Skeletal muscle cell (primary cell): Measurements from ENCODE around the gene L3MBTL4.
"Not testable (repeated sequence)": the region's sequence is repeated elsewhere in the genome, so short reads cannot be mapped to it uniquely, and the experiment has no call there.

Source experiments
- DNase-seq: peaks from one replicate; pipeline ENCODE4 v3.0.0-alpha.2; 2010; ENCODE audit warnings: low read depth
- H3K4me3 ChIP-seq: 2 replicates; pipeline ENCODE4 v1.5.1; 2011; ENCODE audit warnings: low read depth, mild to moderate bottlenecking, control low read depth, low read length, moderate library complexity

Gene L3MBTL4

DNA sequence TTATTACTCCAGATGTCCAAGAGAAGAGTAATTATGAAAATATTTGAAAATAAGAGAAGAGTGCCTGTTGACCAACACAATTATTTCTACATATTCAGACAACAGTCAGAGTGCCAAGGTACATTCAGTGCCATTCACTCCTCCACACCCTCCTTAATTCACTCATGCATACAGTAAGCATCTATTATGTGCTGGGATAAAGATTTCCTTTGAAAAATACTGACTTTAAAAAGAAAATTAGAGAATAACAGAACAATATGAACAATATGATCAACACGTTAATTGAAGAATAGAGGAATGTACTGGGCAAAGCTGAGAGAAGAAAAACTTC lies 203.6 kb downstream of the L3MBTL4 start:
- H3K4me3 ChIP-seq = no peak overlapping the region
- DNase-seq = no peak

DNA sequence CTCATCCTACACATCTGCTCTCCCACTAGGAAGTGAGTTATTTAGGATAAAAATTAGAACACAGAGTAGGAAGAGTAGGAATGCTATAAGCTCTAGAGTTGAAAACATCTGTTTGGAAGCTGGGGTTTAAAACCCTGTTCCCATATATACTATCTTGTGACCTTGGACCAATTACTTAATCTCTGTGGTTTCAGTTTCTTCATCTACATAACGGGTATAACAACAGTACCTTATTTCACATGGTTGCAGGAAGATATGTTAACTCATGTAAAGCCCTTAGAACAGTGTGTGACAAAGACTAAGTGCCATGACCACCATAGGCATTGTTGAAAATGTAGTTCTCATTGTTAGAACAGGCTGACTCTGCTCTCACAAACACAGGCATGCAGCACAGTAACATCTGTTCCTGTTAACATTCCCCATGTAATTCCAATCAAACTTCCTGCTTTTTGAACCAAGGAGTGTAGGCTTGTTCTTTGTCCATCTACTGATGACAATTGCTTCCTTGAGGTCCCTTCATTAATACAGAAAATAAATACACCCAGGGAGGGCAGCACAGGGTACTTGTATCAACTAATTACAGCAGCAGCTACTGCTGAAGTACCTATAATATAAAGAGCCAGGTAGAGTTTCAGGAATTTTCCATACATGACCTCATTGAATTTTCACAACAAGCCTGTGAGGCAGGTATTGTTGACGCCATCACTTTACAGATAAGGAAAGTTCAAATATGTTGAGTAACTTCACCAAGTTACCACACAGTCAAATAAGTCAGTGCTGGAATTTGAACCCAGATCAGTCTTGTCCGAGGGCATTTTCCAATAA lies 204.2 kb downstream of the L3MBTL4 start:
- H3K4me3 ChIP-seq = no peak overlapping the region
- no peak for DNase-seq

DNA sequence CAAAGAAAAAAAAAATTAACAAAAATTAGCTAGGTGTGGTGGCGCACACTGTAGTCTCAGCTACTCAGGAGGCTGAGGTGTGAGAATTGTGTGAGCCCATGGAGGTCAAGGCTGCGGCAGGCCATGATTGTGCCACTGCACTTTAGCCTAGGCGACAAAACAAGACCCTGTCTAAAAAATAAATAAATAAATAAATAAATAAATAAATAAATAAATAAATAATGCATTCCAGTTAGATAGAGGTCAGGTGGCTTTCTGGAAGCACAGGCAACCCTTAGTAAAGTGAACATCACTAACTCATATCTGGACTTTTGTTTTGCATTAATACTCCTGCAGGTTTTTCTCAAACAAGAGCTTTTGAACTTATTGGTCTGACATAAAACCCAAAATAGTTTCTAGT lies 206.8 kb downstream of the L3MBTL4 start:
- no peak overlapping the region for H3K4me3 ChIP-seq
- no peak for DNase-seq

DNA sequence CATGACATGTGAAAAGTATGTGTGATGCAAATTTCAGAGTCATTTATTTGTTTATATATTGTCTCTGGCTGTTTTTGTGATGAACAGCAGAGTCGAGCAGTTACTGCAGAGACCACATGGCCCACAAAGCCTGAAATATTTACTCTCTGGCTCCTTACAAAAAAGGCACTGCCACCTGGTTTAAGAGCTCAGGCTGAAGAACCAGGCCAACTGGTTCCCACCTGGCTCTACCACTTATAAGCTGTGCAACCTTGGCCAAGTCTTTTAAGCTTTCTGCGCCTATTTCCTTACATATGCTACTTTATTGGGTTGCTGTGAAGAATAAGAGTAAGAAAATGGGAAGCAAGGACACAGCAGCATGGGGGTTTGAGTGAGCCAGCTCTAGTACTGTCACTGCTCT lies 207.6 kb downstream of the L3MBTL4 start:
- DNase-seq = no peak
- H3K4me3 ChIP-seq = no peak overlapping the region

DNA sequence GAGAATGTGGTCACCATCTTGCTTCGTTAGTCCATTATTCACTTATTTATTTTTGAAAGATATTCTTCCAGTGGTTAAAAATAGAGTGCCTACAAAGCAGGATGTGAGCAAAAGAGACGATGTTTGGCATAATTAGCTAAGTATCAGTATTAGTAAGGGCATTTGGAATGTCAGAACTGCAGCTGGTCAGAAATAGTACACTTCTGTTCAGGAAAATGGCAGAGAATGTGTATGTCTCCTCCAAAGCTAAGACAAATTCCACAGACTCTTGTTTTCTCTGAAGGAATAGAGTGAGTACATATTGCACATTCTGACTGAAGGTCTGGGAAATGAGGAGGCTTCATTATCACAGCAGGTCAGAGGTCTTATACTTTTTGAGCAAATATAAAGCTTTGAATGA lies 209.0 kb downstream of the L3MBTL4 start:
- DNase-seq = no peak
- no peak overlapping the region for H3K4me3 ChIP-seq

DNA sequence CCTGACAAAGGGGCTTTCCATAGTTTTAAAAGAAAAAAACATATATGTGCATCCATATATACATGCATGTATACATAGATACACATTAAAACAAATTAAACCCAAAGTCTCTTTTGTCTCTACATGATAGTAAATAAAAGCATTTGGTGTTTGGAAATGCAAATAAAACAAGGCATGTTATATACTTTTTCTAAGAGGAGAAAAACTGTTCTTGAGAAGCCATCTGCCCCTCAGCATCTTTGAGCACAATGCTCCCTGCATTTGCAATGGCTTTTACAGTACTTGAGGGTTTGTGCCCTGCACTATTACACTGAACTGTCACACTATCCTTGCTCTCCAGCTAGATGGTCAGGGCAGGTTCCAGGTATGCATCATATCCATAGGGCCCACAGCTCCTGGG lies 210.2 kb downstream of the L3MBTL4 start:
- DNase-seq = no peak
- no peak overlapping the region for H3K4me3 ChIP-seq

DNA sequence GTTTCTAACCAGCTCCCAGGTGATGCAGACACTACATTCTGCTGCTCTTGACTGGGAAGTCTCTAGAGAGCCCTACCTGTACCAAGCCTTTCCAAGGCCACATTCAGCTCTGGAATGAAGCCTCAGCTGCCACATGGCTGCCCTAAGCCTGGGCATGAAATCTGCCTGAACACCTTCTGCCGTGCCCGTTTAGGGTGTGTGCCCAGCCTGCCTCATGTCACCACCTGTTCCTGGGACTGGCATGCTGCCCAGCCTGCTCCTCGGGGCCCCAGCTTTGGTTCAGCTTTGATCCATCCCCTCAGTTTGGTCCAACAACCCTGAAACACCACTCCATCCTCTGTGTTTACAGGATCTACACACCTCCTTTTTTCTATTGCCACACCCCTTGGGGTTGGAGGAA lies 210.9 kb downstream of the L3MBTL4 start:
- H3K4me3 ChIP-seq = no peak overlapping the region
- no peak for DNase-seq

DNA sequence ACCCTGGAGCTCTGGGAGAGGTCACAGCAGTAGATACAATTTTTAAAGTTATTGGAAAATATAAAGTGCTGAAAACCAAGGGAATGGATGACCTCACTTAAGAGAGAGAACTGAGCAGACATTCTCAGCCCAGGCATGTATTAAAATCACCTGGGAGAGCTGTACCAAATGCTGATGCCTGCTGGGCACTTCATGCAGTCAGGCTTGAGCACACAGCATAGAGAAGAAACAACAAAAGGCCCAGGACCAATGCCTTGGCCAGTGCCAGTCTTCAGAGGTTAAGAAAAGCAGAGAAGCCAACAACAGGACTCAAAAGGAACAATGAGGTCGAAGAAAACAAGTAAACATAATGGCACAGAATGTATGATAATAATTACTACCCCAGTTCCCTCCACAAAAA lies 211.8 kb downstream of the L3MBTL4 start:
- H3K4me3 ChIP-seq = no peak overlapping the region
- no peak for DNase-seq

DNA sequence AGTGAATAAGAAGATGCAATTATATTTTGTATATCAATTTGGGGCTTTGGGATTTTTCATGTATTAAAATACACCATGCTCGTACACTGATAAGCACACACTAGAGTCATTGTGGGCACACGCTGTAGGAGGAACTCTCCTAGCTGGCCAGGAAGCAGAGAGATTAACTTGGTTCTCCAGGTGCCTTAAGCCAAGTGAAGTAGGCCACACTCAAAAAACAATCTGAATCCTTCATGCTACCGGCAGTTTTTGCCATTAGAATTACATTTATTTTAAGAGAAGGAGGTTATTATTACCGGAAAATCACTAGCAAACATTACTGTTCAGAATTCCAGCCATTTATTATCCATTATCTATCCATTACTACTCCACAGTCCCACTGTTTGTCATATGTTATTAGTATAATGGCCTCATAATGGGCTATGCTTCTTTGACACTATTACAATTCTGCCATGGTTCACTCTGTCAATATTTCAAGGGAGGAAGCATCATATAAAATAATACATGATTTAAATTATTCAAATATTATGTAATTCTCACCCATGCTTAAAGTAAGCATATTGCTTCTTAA lies 214.4 kb downstream of the L3MBTL4 start:
- DNase-seq = no peak
- H3K4me3 ChIP-seq = no peak overlapping the region

DNA sequence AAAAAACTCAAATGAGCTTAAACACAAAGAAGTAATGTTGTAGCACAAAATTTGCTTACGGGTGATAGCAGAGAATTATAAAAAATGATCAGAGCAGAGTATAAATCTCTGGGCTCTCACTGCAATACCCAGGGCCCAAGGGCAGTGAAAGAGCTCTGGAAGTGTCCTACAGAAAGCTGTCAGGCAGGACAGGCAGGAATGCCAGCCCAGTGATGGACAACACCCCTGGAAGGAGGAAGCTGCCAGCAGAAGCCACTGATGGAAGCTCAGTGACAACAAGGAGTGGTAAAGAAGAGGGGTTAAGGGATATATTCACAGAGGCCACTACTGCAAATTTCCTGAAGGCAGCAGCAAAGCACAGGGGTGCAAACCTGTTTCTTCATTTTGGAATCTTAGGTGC lies 214.9 kb downstream of the L3MBTL4 start:
- no peak for DNase-seq
- no peak overlapping the region for H3K4me3 ChIP-seq

DNA sequence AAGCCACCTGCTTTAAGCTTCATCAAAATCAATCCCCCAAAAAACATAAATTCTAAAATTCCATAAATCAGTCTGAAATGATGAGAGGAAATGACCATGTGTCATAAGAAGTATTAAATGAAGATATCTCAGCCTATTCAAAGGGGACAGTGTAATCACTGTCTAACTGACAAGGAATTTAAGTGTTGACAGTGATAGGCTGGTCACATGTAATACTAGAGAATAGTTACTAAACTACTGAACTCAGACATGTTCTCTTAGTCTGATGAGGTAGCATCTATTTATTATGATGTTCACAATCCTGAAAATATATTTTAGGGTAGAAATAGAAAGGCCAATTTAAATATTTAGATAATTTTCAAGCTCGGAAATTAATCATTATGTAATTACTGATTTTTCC lies 216.1 kb downstream of the L3MBTL4 start:
- H3K4me3 ChIP-seq = no peak overlapping the region
- no peak for DNase-seq

DNA sequence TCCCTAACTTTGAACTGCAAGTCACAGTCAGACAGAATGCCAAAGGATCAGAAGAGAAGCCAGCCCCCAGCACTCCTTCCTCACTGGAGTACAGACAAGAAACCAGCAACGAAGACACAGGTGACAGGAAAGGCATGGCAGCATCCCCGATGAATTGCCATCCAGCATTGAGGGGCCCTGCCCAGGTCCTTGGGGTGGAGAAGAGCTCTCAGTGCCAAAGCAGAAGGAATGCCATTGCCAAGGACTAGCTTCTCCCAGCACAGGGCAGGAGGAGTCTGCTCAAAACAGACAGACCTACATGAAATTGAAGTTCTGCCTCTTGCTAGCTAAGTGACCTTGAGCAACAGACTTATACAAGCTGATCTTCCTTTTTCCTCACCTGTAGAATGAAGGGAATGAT lies 220.1 kb downstream of the L3MBTL4 start:
- no peak overlapping the region for H3K4me3 ChIP-seq

DNA sequence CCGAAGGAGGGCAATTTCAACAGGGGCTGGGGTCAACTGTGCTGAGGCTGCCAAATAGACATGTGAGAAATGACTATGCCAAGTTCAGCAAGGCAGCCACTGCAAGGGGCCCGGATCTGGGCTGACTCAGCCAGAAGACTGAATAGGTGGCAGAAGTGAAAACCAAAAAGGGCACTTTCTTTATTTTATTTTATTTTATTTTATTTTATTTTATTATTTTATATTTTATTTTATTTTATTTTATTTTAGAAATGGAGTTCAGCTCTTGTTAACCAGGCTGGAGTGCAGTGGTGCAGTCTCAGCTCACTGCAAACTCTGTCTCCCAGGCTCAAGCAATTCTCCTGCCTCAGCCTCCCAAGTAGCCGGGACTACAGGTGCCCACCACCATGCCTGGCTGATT lies 228.9 kb downstream of the L3MBTL4 start:
- not testable (repeated sequence) for H3K4me3 ChIP-seq

More for the DNA sequence above, 220.1 kb downstream of the L3MBTL4 start:
- no peak for DNase-seq

DNA sequence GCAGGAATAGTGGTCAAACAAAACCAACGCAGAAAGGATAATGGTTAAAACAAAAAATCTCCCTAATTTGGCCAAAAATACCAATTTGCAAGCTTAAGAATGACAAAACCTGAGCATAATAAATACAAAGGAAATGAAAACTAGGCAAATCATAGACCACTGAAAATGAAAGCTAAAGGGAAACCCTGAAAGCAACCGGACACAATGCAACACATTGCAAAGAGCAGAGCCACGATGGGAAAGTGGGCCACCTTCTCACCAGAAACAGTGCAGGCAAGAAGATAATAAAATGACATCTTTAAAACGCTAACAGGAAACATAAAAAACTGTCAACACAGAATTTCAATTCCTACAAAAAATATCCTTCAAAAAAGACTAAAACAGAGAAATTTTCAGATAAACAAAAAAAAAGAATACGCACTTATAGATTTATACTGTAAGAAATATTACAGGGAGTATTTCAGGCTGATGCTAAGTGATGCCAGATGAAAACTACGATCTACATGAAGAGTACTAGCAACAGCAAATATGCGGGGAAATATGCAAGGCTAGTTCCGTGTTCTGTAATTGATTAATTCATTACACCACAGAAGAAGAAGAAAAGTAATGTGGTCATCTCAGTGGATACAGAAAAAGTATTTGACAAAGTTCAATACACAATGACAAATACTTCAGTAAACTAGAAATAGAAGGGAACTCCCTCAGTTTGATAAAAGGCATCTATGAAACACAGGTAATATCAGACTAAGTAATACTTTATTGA lies 239.5 kb downstream of the L3MBTL4 start:
- DNase-seq = no peak
- H3K4me3 ChIP-seq = no peak overlapping the region

More for the DNA sequence above, 228.9 kb downstream of the L3MBTL4 start:
- not testable (repeated sequence) for DNase-seq

DNA sequence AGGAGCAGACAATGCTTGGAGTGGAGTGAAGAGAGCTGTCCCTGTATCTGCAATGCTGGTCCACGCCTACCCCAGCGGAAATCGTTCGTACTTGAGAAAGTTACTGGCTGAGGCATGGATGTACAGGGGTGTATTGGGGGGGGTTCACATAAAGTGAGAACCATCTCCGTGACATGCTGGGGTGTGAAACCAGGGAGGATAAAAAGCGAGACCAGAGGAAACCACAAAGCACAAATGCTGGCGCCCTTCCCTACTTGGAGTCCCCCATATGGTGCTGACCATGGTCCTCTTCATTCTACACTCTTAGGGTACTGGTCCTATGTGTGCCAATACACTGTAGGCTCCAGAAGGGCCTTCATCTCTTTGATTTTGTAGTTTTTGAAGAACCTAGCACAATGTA lies 244.1 kb downstream of the L3MBTL4 start:
- H3K4me3 ChIP-seq = no peak overlapping the region
- DNase-seq = no peak

DNA sequence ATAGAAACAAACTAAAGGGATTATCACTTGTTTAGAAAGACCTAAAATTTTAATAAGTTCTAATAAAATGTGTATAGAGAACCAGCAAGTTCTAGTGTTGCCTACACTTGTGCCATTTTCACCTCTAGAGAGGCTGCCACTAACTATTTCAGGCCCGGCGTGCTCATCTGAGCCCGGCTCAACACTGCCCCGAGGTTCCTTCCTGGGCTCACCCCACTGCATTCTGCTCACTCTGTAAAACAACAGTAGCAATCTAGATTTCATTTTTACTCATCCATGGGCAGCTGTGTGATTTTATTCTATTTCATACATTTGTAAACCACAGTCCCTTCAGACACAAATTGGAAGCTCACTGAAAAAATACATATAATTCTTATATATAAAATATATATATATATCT lies 253.2 kb downstream of the L3MBTL4 start:
- no peak overlapping the region for H3K4me3 ChIP-seq
- no peak for DNase-seq

DNA sequence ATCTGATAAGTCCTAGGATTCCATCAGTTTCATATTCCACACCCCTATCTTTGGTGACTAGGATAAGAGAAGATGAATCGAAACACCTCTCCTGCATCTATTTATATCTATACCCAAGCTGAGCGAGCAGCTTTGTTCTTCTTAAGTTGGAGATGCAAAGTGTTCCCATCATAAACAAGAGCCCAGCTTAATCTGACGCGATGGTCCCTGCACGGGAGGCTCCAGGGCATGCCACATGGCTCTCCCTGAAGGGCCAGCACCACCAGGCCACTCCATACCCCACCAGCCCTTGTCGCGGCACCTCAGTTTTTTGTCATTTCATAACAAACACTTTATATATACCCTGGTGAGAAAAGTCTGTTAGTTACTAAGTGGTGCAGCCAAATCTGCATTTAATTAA lies 255.3 kb downstream of the L3MBTL4 start:
- no peak for DNase-seq
- H3K4me3 ChIP-seq = no peak overlapping the region

DNA sequence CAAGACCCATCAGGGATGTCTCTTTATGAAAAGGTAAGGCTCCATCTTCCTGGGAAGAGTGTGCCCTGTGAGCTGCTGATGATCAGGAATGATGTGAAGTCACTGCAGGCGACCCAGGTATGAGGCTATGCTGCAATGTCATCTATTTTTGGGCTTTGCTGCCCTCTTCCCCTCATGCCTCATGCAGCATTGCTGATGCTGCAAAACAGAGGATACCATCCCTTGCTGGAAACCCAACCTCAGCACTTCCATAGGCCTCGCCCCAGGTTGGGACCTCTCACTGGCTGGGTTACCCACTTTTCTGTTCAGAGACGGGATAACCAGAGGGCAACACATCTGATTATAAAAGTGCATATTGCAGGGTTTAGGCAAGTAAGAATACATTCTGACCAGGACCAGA lies 255.8 kb downstream of the L3MBTL4 start:
- DNase-seq = no peak
- no peak overlapping the region for H3K4me3 ChIP-seq

DNA sequence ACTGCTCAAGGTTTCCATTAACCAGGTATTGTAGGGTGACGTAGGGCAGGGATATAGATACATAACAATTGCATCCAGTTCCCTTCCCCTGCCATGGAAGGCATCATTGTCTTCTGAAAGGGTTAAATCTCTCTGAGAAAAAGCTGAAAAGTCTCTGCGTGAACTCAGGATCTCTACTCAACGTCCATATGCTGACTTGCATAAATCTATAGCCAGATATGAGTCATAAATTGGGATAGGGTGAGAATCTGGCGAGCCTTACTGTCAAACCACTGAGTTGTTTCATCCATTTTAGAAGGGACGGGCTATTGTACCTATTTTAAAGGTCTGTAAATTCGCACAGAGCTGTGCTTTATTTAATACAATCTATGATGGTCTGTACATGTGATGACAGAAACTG lies 258.3 kb downstream of the L3MBTL4 start:
- H3K4me3 ChIP-seq = no peak overlapping the region
- DNase-seq = no peak

DNA sequence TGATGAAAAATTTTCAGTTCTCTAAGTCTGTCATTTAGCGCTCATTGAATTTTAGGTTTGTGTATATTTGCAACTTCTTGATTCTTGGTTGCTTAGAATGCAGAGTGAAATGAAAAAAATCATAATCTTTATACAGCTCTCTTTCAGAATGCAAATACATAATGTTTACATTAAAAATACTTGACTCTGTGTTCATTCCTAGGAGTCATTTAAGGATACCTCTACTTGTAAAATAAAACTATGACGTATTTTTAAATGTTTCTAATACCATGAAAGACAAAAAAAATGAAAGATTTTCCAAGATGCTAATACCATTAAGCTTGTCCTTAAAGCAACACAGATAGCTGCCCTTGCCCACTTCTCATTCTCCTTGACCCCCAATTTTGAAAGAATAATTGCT lies 259.0 kb downstream of the L3MBTL4 start:
- no peak for DNase-seq
- no peak overlapping the region for H3K4me3 ChIP-seq

DNA sequence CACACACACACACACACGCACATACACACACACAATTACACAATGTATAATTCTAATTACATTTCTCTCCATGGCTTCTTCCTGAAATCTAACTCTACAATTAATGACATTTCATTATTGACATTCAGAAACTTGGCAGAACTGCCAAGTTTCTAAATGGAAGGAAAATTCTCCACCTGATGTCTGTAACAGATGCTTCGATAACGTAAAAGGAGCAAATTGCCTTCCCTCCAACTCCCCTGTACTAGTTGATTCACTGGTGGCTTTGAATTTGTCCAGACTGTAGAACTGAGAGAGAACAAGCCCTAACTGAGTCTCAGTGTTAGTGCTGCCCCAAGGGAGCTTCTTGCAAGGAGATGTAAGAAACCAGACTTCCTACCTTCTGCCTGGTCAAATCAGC lies 264.3 kb downstream of the L3MBTL4 start:
- DNase-seq = no peak
- H3K4me3 ChIP-seq = no peak overlapping the region
